HG02798 (cell line): Measurements from ENCODE around the gene ETV6.

Experiments used
- ATAC-seq: cut with Tn5 transposase; IDR thresholded peaks from one replicate; pipeline ENCODE4 v1.9.1; 2021; ENCODE audit warnings: mild to moderate bottlenecking; ENCODE audit not compliant: unreplicated experiment, poor library complexity

ETV6 gene

GRCh38 chr12:11641522-11641921 lies 8.0 kb upstream of the ETV6 start:
- ATAC-seq = no peak

- ATAC-seq = no peak
Measured at GRCh38 chr12:11642785-11643184, 6.7 kb upstream of the ETV6 start.

- ATAC-seq = no peak
Measured at GRCh38 chr12:11645391-11645790, 4.1 kb upstream of the ETV6 start.

- peak; percentile 33 for ATAC-seq
Measured at GRCh38 chr12:11648514-11649412, 711 bp upstream of the ETV6 start.

GRCh38 chr12:11650286-11651281 lies 1.1 kb downstream of the ETV6 start:
- no peak for ATAC-seq

- no peak for ATAC-seq
Measured at GRCh38 chr12:11651381-11651780, 1.9 kb downstream of the ETV6 start.

GRCh38 chr12:11651785-11652184 lies 2.3 kb downstream of the ETV6 start:
- ATAC-seq = no peak

- peak; percentile 31 for ATAC-seq
Measured at GRCh38 chr12:11652351-11653040, 3.0 kb downstream of the ETV6 start.

GRCh38 chr12:11653215-11653753 lies 3.8 kb downstream of the ETV6 start:
- ATAC-seq = peak; percentile 18

GRCh38 chr12:11654338-11654737 lies 4.9 kb downstream of the ETV6 start:
- ATAC-seq = no peak

- ATAC-seq = no peak
Measured at GRCh38 chr12:11654802-11655201, 5.3 kb downstream of the ETV6 start.

- no peak for ATAC-seq
Measured at GRCh38 chr12:11655842-11656241, 6.4 kb downstream of the ETV6 start.

- ATAC-seq = no peak
Measured at GRCh38 chr12:11656550-11656949, 7.1 kb downstream of the ETV6 start.

- ATAC-seq = no peak
Measured at GRCh38 chr12:11657511-11657910, 8.0 kb downstream of the ETV6 start.

GRCh38 chr12:11658791-11659190 lies 9.3 kb downstream of the ETV6 start:
- ATAC-seq = no peak

GRCh38 chr12:11660624-11661023 lies 11.2 kb downstream of the ETV6 start:
- ATAC-seq = no peak

- ATAC-seq = no peak
Measured at GRCh38 chr12:11661491-11662089, 12.1 kb downstream of the ETV6 start.

GRCh38 chr12:11662369-11662768 lies 12.9 kb downstream of the ETV6 start:
- no peak for ATAC-seq

GRCh38 chr12:11663130-11663529 lies 13.7 kb downstream of the ETV6 start:
- no peak for ATAC-seq

GRCh38 chr12:11664101-11664500 lies 14.6 kb downstream of the ETV6 start:
- no peak for ATAC-seq
